ENCODE measurements around the gene NUDT1.

Gene NUDT1

GRCh38 chr7:2272031-2272430, 30.0 kb downstream of the NUDT1 start:
- DNase-seq: no peak

GRCh38 chr7:2273866-2274265, 31.8 kb downstream of the NUDT1 start:
- no peak for DNase-seq

GRCh38 chr7:2274666-2275065, 32.6 kb downstream of the NUDT1 start:
- DNase-seq: no peak

DNA sequence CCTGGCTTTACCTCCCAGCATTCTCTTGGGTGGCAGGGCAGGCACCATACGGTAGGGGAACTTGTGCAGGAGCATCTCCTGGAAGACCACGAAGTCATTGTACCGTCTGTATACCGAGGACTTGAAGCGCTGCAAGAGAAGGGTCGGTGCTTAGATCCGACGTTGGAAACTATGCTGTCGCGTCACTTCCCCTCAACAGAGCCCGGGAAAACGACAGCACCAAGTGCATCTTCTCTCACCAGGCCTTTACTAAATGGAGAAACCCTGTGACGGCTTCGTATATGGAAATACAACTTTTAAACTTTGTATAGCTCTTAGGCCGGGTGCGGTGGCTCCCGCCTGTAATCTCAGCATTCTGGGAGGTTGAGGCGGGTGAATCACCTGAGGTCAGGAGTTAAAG, 33.1 kb downstream of the NUDT1 start:
- no peak for DNase-seq

GRCh38 chr7:2276107-2276506, 34.1 kb downstream of the NUDT1 start:
- no peak for DNase-seq

- DNase-seq: no peak
These were observed 36.0 kb downstream of the NUDT1 start for GRCh38 chr7:2278026-2278425.

DNA sequence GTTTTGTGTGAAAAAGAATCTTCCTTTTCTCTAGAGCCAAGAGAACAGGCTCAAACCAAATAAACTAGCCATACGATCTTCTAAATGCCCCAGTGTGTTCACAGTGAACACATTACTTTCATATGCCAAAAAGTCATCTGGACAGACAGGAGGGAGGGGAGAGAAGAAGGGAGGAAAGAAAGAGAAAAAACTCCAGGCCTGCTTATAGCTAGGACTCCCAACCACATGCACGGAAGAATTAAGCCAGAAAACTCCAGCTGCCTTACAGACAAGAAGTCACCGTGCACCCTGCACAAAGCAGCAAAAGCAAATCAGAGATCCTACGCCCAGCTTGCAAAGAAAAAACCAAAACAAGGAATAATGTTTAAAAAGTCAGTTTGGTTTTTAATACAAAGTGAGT, 37.9 kb downstream of the NUDT1 start:
- DNase-seq: no peak

DNA sequence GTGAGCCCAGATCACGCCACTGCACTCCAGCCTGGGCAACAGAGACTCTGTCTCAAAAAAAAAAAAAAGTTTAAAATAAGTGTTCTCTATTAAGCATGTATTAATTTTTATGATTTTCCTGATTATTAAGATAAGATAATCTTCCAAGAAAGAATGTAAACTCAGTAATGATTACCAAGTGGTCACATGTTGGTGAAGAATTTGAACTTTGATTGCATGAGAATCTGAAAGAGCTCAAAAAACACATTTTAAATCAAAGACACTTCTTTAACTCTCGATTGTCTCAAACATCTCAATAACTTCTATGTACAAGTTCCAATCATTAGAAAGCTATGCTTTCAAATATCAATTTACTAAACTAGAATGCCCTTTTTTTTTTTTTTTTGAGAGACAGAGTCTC, 38.4 kb downstream of the NUDT1 start:
- no peak for DNase-seq

- DNase-seq: no peak
These were observed 39.5 kb downstream of the NUDT1 start for GRCh38 chr7:2281541-2281940.

- no peak for DNase-seq
These were observed 40.2 kb downstream of the NUDT1 start for GRCh38 chr7:2282185-2282751.

GRCh38 chr7:2283074-2283473, 41.0 kb downstream of the NUDT1 start:
- DNase-seq: no peak

- DNase-seq: no peak
These were observed 45.7 kb downstream of the NUDT1 start for GRCh38 chr7:2287745-2288144.

DNA sequence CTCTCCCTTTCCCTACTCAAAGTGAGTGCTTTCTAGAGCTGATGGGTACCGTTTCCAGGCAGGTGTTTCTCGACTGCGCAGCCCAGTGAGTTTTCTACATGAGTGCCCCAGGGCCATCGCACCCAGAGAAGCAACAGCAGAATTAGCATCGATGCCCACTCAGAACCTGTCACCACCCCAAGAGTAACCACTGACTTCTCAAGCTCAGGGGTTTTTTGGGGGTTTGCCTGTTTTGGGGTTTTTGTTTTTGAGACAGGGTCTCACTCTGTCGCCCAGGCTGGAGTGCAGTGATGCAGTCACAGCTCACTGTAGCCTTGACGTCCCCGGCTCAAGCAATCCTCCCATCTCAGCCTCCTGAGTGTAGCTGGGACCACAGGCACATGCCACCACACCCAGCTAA, 46.5 kb downstream of the NUDT1 start:
- DNase-seq: no peak

- DNase-seq: no peak
These were observed 47.1 kb downstream of the NUDT1 start for GRCh38 chr7:2289111-2289586.

DNA sequence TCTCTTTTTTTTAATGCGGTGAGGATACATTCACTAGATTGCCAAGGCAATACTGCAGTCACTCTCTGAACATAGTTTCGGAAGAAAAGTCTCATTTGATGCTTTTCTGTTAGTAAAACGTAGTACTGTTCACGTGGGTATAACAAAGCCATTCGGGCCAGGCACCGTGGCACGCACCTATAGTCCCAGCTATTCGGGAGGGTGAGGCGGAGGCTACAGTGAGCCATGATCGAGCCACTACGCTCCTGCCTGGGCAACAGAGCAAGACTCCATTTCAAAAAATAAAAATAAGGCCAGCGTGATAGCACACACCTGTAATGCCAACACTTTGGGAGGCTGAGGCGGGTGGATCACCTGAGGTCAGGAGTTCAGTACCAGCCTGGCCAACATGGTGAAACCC, 47.6 kb downstream of the NUDT1 start:
- DNase-seq: no peak

- no peak for DNase-seq
These were observed 48.9 kb downstream of the NUDT1 start for GRCh38 chr7:2290877-2291276.

DNA sequence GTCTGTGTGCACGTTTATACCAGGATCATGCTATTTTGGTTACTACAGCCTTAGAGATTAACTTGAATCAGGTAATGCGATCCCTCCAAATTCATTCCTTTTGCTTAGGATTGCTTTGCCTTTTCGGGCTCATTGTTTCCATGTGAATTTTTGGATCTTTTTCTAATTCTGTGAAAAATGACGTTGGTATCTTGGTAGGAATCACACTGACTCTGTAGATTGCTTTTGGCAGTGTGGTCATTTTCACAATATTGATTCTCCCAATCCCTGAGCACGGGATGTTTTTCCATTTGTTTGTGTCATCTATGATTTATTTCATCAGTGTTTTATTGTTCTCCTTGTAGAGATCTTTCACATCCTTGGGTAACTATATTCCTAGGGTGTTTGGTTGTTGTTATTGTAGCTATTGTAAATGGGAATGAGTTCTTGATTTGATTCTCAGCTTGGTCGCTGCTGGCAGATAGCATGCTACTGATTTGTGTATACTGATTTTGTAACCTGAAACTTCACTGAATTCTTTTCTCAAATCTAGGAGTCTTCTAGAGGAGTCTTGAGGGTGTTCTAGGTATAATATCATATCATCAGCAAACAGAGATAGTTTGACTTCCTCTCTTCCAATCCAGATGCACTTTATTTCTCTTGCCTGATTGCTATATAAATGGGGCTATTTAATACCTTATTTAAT, 54.1 kb downstream of the NUDT1 start:
- DNase-seq: no peak

DNA sequence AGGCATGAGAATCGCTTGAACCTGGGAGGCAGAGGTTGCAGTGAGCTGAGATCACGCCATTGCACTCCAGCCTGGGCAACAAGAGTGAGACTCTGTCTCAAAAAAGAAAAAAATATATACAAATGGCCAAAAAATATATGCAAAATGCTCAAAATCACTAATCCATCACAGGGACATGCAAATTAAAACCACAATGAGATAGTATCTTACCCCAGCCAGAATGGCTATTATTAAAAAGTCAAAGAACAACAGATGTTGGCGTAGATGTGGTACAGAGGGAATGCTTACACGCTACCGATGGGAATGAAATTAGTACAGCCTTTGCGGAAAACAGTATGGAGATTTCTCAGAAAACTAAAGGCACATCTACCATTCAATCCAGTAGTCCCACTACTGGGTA, 54.8 kb downstream of the NUDT1 start:
- no peak for DNase-seq

DNA sequence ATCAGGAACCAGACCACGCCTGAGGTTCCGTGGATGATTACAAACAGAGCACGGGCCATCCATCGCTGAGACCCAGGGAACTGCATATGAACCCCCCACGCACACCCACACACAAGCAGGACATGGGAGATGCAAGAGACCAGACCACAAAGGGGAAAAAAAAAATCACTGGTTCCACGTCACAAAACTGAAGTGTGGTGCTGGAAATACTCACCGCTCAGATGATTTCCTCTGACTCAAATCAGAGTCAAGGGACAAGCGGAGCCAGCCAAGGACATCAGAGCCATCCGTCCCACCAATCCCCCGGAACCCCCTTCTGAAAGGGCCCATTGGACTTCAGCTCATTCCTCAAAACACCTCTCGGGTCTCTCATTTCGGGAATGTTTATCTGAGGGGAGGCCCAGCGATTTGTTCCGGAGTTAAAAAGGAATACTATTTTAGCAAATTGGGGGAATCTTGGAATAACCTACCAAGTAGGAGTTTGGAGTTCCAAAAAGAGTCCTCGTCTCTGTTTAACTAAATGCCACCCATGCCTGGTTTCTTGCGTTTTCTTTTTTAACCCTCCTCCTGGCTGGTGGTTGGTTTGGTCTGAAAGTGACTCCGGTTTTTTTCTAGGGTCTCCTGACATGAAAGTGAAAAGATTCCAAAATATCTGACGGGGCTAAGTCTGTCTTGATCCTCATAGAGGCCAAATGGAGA, 57.3 kb downstream of the NUDT1 start:
- no peak for DNase-seq

- DNase-seq: no peak
These were observed 58.0 kb downstream of the NUDT1 start for GRCh38 chr7:2299870-2300512.

Measured in NCI-H524 treated with DMSO at 0.1 percent for 48 hours (cell line).